NOMO-1 treated with dmso at 0.1 percent for 144 hours (cell line): ENCODE results near the gene IGSF23.
"Not testable (repeated sequence)": the region's sequence is repeated elsewhere in the genome, so short reads cannot be mapped to it uniquely, and the experiment has no call there.

Source experiments
- DNase-seq: peaks from one replicate; lab custom pipeline; 2025; ENCODE audit not compliant: unreplicated experiment; lab: John Stamatoyannopoulos, UW

The IGSF23 gene

DNA sequence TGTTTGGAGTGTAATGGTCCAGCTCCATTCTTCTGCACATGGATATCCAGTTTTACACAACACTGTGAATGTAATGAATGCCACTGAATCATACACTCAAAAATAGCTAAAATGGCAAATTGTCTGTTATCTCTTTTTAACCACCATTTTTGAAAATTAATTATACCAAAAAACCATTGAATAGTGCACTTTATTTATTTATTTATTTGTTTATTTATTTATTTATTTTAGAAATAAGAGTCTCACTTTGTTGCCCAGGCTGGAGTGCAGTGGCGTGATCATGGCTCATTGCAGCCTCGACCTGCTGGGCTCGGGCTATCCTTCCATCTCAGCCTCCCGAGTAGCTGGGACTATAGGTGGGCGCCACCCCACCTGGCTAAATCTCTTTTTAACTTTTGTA is 50.6 kb downstream of the IGSF23 start:
- DNase-seq = no peak

DNA sequence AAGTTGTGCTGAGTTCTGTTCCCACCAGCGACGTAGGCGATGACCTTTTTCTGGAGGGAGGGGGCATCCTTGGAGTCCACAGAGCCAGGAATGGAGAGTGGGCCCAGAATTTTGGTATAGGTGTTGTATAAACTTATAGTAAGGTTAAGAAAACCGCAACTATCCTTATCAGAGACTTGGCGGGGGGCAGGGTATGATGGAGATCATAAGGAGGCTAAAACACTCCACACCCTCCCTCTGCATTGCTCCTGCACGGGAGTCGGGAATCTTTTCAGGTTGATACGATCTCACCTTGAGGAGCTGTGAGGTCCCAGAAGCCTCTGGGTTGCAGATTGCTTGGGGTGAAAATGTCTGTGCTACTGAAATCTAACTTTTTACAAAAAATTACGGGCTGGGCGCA is 51.6 kb downstream of the IGSF23 start:
- DNase-seq = no peak

DNA sequence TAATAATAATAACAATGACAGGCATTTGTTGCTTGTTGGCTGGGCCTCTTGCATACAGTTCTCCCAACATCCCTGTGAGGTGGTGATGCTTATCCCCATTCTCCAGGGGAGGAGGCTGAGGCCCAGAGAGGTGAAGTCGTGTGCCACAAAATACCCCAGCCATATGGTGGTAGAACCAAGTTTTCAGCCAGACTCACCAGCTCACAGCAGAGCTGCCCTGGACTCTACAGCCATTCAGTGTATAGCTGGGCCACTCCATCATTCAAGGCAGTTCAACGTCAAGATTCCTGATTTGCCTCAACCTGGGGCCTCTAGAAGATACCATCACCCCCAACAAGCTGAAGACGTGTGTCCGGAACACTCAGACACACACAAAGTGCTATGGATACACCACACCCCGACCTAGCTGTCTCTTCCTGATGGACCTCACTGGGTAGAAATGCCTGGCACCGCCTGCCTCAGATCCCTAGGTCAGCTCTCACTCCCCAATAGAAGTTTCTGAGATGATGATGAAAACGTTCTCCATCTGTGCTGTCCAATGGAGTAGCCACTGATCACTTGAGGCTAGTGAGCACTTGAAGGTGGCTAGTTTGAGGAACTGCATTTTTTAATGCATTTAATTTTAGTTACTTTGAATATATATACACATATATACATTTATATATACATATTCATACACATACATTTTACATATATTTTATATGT is 53.6 kb downstream of the IGSF23 start:
- DNase-seq = no peak

DNA sequence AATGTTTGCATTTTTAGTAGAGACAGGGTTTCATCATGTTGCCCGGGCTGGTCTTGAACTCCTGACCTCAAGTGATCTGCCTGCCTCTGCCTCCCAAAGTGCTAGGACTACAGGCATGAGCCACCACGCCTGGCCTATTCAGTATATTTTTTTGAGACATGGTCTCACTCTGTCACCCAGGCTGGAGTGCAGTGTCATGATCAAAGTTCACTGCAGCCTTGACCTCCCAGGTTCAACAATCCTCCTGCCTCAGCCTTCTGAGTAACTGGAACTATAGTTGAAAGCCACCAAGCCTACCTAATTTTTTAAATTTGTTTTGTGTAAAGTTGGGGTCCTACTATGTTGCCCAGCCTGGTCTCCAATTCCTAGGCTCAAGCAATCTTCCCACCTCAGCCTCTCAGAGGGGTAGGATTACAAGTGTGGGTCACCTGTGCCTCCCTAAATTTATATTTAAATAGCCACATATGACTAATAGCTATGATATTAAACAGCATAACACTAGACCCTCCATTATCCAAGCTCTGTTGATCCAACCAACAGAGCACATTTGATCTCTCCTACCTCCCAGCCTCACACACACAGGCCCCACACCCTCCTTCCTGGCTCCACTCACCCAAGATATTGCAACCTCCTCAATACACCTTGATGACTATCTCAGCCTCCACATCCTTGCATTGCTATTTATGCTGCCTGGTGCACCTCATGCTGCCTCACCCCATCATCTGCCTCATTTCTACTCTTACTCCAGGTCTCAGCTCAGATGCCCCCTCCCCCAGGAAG is 55.8 kb downstream of the IGSF23 start:
- DNase-seq = no peak

DNA sequence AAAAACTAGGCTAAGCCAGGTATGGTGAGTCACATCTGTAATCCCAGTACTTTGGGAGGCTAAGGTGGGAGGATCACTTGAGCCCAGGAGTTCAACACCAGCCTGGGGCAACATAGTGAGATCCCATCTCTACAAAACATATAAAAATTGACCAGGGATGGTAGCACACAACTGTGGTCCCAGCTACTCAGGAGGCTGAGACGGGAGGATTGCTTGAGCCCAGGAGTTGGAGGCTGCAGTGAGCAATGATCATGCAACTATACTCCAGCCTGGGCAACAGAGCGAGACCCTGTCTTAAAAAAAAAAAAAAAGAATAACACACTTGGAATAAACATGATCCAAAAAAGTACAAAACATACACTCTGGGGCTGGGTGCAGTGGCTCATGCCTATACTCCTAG is 56.7 kb downstream of the IGSF23 start:
- DNase-seq = not testable (repeated sequence)

DNA sequence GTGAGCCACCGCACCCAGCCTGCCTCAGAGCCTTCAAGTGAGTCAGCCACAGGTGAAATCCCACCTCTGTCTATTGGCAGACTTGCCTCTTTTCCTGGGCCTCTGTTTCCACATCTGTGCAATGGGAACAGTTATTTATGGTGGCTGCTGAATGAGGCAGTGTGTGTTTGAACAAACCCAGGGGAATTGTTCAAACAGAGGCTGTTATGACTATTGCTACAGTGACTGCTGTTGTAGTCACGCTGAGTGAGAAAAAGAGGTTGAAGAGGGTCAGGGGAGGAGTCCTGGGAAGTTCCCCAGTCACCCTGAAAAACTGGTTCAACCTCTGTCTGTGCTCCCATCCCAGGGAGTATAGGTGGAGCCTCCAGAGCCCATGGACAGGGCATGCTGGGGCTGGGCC is 58.0 kb downstream of the IGSF23 start, which contains the start of gene CEACAM19:
CEACAM19 (plus strand) TSS at position 83 of the 400 bp plus-strand sequence. CDS start 450 bp downstream, outside the sequence.
- DNase-seq = no peak

DNA sequence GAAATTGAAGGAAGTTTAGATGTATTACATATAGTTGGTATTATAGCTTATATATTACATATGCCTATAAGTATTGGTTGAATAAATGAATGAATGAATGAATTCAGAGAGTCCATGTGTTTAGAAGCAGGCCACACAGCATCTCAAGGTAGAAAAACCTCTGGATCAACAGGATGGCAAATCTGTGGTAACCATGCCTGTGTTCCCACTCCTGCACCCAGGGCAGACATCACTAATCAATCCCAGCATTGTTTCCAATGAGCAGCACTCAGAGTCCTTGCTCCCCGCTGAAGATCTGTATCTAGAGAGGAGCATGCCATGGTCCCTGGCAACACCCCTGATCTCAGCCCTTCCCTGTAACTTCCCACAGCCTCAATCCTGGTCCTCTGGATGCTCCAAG is 58.9 kb downstream of the IGSF23 start:
- no peak for DNase-seq

DNA sequence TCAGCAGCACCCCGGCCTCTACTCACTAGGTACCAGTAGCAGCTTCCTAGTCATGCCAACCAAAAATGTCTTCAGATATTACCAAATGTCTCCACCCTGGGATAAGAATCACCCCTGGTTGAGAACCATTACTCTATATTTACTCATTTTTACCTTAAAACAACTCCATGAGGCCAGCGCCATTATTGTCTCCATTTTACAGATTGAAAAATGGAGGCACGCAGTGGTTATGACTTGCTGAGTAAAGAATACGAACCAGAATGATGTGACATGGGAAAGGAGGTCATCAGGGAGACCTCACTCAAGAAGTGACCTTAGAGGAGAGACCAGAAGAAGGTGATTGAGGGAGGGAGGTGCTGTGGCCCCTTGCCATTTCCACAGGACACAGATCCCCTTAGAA is 60.1 kb downstream of the IGSF23 start:
- DNase-seq = no peak

DNA sequence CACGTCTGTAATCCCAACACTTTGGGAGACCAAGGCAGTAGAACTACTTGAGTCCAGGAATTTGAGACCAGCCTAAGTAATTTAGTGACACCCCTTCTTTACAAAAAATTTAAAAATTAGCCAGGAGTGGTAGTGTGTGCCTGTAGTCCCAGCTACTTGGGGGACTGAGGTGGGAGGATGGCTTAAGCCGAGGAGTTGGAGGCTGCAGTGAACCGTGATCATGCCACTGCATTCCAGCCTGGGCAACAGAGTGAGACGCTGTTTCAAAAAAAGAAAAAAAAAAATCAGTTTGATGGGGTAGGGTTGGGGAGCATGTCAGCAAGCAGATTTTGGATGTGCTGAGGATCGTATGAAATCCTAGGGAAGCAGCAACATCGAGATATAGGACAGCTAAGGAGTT is 62.2 kb downstream of the IGSF23 start:
- DNase-seq = no peak

DNA sequence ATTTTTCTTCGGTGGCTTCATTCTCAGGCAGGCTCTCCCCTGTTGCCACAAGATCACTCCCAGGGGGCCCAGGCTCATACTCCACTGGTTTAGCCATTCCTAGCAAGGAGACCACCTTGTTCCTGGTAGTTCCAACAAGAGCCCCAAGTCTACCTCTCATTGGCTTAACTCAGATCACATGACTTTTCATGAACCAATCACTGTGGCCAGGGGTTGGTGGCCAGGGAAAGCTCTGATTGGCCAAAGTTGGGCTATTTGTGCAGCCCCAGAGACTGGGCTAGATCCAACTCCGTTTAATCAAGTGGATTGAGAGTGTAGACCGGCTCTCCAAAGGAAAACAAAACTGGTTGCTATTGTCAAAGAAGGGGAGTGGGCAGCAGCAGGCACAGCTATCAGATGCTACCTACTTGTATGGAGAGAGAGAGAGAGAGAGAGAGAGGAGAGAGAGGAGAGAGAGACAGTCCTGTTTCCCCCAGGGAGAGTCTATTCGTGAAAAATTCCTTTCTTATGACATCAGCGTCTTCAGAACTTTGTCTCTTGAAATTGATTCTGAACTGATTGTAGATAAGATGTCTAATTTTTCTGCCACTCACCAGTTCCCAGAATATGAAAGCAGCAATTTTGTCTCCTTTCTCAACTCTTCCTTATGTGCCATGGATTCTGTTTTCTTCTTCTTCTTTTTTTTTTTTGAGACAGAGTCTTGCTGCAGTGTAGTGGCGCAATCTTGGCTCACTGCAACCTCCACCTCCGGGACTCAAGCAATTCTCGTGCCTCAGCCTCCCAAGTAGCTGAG is 63.9 kb downstream of the IGSF23 start:
- no peak for DNase-seq

DNA sequence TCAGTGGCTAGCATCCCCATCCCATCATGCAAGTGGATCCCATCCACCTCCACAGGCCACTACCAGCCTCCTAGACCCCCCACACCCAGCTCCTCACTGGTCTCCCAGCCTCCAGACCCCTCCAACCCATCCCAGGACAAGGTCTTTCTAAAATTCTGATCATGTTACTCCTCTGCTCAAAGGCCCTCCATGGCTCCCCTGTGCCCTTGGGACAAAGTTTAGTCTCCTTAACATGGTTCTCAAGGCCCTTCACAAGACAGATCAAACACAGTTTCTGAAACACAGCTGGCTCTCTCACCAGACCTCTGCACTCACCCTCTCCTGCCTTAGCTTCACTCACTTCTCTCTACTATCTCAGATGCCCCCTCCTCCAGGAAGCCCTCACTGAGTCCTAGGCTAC is 67.2 kb downstream of the IGSF23 start:
- DNase-seq = no peak

DNA sequence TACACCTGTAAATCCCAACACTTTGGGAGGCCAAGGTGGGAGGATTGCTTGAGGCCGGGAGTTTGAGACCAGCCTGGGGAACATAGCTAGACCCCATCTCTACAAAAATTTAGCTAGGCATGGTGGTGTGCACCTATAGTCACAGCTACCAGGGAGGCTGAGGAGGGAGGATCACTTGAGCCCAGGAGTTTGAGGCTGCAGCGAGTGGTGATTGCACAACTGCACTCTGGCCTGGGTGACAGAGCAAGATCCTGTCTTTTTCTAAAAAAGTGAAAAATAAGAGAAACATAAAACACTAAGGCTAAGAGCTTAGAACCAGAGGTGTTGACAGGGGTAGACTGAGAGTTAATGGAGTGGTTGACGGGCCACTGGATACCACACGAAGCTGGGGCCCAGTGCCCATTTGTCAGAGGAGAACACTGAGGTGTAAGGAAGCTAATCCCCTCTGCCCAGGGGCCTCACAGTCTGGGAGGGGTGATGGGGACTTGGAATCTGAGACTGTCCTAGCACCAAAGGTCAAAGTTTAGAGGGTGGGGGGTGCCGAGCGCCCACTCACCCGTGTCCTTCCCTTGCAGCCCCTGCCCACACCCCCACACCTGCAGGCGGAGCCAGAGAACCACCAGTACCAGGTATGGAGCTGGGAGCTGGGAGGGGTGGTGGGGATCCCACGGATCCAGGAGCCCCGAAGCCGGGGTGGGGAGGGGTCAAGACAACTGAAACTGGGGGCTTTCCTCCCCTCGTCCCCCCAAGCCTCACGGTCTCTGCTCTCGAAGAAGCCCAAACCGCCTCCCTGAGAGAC is 68.8 kb downstream of the IGSF23 start:
- no peak for DNase-seq

DNA sequence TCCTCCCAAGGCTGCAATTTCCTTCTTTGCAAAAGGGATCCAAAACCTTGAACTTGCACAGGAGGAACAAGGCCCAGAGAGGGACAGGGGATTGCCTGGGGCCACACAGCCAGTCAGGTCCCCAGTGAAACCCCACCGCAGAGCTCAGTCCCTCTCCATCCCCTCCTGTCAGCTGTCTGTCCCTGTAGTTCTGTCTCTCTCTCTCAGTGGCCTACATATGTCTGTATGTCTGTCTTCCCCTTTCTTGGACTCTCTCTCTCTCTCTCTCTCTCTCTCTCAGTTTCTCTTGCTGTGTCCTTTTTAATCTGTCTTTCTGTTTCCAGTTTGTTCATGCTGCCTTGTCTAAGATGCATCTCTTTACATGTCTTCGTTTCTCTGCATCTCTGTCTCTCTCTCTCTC is 69.4 kb downstream of the IGSF23 start:
- DNase-seq = no peak

DNA sequence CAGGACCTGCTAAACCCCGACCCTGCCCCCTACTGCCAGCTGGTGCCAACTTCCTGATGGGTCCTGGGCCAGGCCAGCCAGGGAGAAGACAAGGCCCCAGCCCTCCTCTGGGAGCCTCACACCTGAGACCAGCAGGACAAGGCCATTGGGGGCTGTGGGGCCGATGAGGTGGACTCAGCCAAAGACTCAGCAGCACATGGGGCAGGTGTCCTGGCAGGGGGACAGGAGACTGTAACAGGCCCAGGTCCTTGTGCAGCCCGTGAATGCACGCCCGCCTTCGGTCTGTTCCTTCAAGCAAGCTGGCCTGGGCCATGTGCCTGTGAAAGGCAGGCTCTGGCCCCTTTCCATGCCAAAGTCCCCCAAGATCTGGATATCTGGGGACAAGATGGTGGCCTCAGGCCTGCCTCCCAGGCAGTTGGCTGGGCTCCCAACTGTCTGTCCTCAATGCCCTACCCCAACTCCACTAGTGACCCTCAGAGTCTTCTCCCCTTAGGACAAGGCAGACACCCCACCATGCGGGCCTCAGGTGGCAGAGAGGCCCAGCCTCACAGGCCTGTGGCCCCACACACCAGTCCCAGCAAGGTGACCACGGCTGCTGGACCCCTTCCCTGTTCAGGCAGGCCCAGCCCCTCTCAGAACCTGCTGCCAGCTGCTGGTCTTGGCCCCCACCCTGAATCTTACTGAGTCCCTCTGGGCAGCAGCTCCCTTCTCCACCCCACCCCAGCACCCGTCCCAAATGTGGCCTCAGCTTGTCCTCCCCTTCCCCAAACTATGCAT is 70.3 kb downstream of the IGSF23 start:
- no peak for DNase-seq

DNA sequence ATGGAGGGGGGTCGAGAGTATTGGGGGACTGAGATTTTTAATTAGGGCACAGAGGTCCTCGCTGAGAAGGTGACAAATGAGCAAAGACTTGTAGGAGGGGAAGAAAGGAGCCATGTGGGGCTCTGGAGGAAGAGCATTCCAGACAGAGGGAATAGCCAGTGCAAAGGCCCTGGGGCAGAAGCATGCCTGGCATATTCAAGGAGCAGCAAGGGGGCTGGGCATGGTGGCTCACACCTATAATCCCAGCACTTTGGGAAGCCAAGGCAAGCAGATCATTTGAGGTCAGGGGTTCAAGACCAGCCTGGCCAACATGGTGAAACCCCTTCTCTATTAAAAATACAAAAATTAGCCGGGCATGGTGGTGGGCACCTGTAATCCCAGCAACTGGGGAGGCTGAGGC is 71.0 kb downstream of the IGSF23 start:
- not testable (repeated sequence) for DNase-seq

DNA sequence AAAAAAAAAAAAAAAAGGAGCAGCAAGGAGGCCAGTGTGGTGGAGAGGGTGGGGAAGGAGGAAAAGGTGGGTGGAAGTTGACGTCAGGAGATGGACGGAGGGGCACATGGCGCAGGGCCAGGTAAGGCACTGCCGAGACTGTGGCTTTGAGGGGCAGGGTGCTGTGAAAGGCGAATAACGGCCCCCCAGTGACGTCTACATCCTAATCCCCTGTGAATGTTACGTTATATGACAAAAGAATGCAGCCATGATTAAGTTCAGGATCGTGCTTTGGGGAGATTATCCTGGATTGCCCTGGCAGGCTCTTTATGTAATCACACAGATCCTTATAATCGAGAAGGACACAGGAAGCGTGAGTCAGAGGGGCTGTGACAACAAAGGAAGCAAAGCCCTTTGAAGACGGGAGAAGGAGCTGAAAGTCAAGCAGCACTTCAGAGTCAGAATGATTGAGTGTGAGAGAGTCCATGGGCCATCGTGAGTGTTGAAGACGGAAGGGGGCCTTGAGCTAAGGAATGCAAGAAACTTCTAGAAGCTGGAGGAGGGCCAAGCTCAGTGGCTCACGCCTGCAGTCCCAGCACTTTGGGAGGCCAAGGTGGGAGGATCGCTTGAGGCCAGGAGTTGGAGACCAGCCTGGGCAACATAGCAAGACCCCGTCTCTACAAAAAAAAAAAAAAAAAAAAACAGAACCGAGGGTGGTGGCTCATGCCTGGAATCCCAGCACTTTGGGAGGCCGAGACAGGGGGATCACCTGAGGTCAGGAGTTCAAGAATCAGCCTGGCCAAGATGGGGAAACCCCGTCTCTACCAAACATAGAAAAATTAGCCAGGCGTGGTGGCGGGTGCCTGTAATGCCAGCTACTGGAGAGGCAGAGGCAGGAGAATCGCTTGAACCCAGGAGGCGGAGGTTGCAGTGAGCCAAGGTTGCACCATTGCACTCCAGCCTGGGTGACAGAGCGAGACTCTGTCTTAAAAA is 71.8 kb downstream of the IGSF23 start:
- DNase-seq = no peak

DNA sequence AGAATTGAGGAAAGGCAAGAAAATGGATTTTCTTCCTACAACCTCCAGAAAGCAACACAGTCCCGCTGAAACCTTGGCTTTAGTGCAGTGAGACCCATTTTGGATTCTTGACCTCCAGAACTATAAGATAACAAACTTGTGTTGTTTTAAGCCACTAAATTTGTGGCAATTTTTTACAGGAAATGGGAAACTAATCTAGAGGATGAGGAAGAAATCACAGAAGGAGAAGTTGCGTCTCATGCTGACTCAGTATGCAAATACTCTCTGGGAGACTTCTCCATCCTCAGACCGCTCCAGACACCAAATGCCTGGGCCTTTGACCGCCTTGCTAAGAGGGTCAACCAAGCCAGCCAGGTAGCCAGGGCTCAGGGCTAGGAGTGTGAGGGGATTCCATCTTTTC is 72.5 kb downstream of the IGSF23 start:
- DNase-seq = peak; percentile 16
